NT2/D1 (cell line): Measurements from ENCODE around the gene GATA6.

Source experiments
- DNase-seq: peaks from one replicate; pipeline ENCODE4 v3.0.0-alpha.2; 2011; ENCODE audit warnings: low read depth, low spot score
- H3K27me3 ChIP-seq: 2 replicates; pipeline ENCODE4 v1.6.0; 2011; ENCODE audit warnings: mild to moderate bottlenecking; ENCODE audit not compliant: insufficient read length, insufficient read depth
- H3K36me3 ChIP-seq: 2 replicates; pipeline ENCODE4 v1.6.1; 2011; ENCODE audit warnings: mild to moderate bottlenecking, low read length, mixed read lengths; ENCODE audit not compliant: insufficient read depth, insufficient read length
- H3K4me1 ChIP-seq: 2 replicates; pipeline ENCODE4 v1.5.1; 2011; ENCODE audit not compliant: insufficient read depth, insufficient read length
- H3K4me3 ChIP-seq: 2 replicates; pipeline ENCODE4 v1.5.1; 2011; ENCODE audit warnings: low read depth; ENCODE audit not compliant: insufficient read length
- H3K9ac ChIP-seq: 2 replicates; pipeline ENCODE4 v1.6.0; 2011; ENCODE audit warnings: low read depth; ENCODE audit not compliant: insufficient read length
- H3K9me3 ChIP-seq: 2 replicates; pipeline ENCODE4 v1.5.1; 2011; ENCODE audit warnings: mild to moderate bottlenecking, low read length; ENCODE audit not compliant: insufficient read depth
- SUZ12 ChIP-seq: IDR thresholded peaks from 2 replicates; pipeline ENCODE4 v1.6.1; 2011; ENCODE audit not compliant: insufficient read length, insufficient read depth; ENCODE audit errors: extremely low read depth
- YY1 ChIP-seq: IDR thresholded peaks from 2 replicates; pipeline ENCODE4 v1.6.1; 2011; ENCODE audit not compliant: insufficient read length, insufficient read depth
- ZNF274 ChIP-seq: IDR thresholded peaks from 2 replicates; pipeline ENCODE4 v1.6.1; 2011; ENCODE audit warnings: mild to moderate bottlenecking, low read depth, low read length

GATA6 gene

GRCh38 chr18:22141211-22141610 lies 28.2 kb upstream of the GATA6 start:
- no peaks in the 10 kb centered on the region for H3K36me3 ChIP-seq
- no peaks in the 10 kb centered on the region for H3K4me1 ChIP-seq
- no peak overlapping the region for H3K4me3 ChIP-seq
- no peak for TF ChIP-seq ZNF274
- no peak for TF ChIP-seq SUZ12
- no peak for TF ChIP-seq YY1
- no peaks in the 10 kb centered on the region for H3K27me3 ChIP-seq
- no peak for DNase-seq
- H3K9ac ChIP-seq = no peak overlapping the region
- no peaks in the 10 kb centered on the region for H3K9me3 ChIP-seq

- no peak overlapping the region for H3K9ac ChIP-seq
- no peak overlapping the region for H3K4me3 ChIP-seq
- no peaks in the 10 kb centered on the region for H3K4me1 ChIP-seq
- no peaks in the 10 kb centered on the region for H3K9me3 ChIP-seq
- TF ChIP-seq YY1 = no peak
- TF ChIP-seq SUZ12 = no peak
- no peak for TF ChIP-seq ZNF274
- H3K36me3 ChIP-seq = no peaks in the 10 kb centered on the region
- H3K27me3 ChIP-seq = no peaks in the 10 kb centered on the region
- no peak for DNase-seq
Measured at GRCh38 chr18:22143347-22144340, 25.7 kb upstream of the GATA6 start.

- Histone ChIP-seq H3K9ac (no peak overlapping the region), H3K36me3 (no peaks in the 10 kb centered on the region), H3K4me1 (no peaks in the 10 kb centered on the region), H3K27me3 (no peaks in the 10 kb centered on the region), H3K4me3 (no peak overlapping the region), H3K9me3 (no peaks in the 10 kb centered on the region)
- no peak for DNase-seq
- TF ChIP-seq ZNF274 = no peak
- TF ChIP-seq SUZ12 = no peak
Measured at GRCh38 chr18:22145160-22145559, 24.2 kb upstream of the GATA6 start.

GRCh38 chr18:22149710-22150109 lies 19.7 kb upstream of the GATA6 start:
- H3K36me3 ChIP-seq = no peaks in the 10 kb centered on the region
- DNase-seq = no peak
- H3K9ac ChIP-seq = no peak overlapping the region
- no peaks in the 10 kb centered on the region for H3K4me1 ChIP-seq
- TF ChIP-seq ZNF274 (no peak), YY1 (no peak), SUZ12 (no peak)
- no peaks in the 10 kb centered on the region for H3K27me3 ChIP-seq
- no peaks in the 10 kb centered on the region for H3K9me3 ChIP-seq
- no peak overlapping the region for H3K4me3 ChIP-seq

- no peaks in the 10 kb centered on the region for H3K4me1 ChIP-seq
Measured at GRCh38 chr18:22152093-22152492, 17.3 kb upstream of the GATA6 start.

GRCh38 chr18:22153428-22153827 lies 16.0 kb upstream of the GATA6 start:
- no peak for DNase-seq
- Histone ChIP-seq H3K9ac (no peak overlapping the region), H3K9me3 (no peaks in the 10 kb centered on the region), H3K36me3 (no peaks in the 10 kb centered on the region), H3K4me3 (no peak overlapping the region), H3K4me1 (no peaks in the 10 kb centered on the region), H3K27me3 (no peaks in the 10 kb centered on the region)
- TF ChIP-seq YY1 (no peak), SUZ12 (no peak), ZNF274 (no peak)

More at GRCh38 chr18:22152093-22152492, 17.3 kb upstream of the GATA6 start:
- Histone ChIP-seq H3K27me3 (no peaks in the 10 kb centered on the region), H3K36me3 (no peaks in the 10 kb centered on the region), H3K9me3 (no peaks in the 10 kb centered on the region), H3K9ac (no peak overlapping the region), H3K4me3 (no peak overlapping the region)
- DNase-seq = no peak
- no peak for TF ChIP-seq YY1
- no peak for TF ChIP-seq ZNF274
- no peak for TF ChIP-seq SUZ12

- Histone ChIP-seq H3K27me3 (no peaks in the 10 kb centered on the region), H3K36me3 (no peaks in the 10 kb centered on the region), H3K4me1 (no peaks in the 10 kb centered on the region), H3K4me3 (no peak overlapping the region), H3K9ac (no peak overlapping the region), H3K9me3 (no peaks in the 10 kb centered on the region)
- no peak for DNase-seq
- TF ChIP-seq YY1 (no peak), ZNF274 (no peak), SUZ12 (no peak)
Measured at GRCh38 chr18:22155584-22155983, 13.8 kb upstream of the GATA6 start.
